ENCODE results near the gene LNX1.

LNX1 gene

GRCh38 chr4:53559021-53559620 lies 32.2 kb downstream of the LNX1 start:
- in situ Hi-C loops (cut with MboI; ENCODE audit: low sequenced_read_pairs, unreplicated experiment) = no loop called here
- no peak for DNase-seq (ENCODE audit: low spot score)
- TF ChIP-seq, protein P1, sequence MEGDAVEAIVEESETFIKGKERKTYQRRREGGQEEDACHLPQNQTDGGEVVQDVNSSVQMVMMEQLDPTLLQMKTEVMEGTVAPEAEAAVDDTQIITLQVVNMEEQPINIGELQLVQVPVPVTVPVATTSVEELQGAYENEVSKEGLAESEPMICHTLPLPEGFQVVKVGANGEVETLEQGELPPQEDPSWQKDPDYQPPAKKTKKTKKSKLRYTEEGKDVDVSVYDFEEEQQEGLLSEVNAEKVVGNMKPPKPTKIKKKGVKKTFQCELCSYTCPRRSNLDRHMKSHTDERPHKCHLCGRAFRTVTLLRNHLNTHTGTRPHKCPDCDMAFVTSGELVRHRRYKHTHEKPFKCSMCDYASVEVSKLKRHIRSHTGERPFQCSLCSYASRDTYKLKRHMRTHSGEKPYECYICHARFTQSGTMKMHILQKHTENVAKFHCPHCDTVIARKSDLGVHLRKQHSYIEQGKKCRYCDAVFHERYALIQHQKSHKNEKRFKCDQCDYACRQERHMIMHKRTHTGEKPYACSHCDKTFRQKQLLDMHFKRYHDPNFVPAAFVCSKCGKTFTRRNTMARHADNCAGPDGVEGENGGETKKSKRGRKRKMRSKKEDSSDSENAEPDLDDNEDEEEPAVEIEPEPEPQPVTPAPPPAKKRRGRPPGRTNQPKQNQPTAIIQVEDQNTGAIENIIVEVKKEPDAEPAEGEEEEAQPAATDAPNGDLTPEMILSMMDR (IDR thresholded peaks at IDR 0.05; ENCODE audit: borderline replicate concordance, control extremely low read depth, extremely low read depth, insufficient read depth, missing control alignments) = no peak

- DNase-seq (ENCODE audit: low spot score) = no peak
- in situ Hi-C loops (cut with MboI; ENCODE audit: low sequenced_read_pairs, unreplicated experiment) = no loop called here
- TF ChIP-seq, protein P1 (IDR thresholded peaks at IDR 0.05; ENCODE audit: borderline replicate concordance, control extremely low read depth, extremely low read depth, insufficient read depth, missing control alignments) = no peak
Observed at GRCh38 chr4:53558065-53558801, 33.1 kb downstream of the LNX1 start.

DNA sequence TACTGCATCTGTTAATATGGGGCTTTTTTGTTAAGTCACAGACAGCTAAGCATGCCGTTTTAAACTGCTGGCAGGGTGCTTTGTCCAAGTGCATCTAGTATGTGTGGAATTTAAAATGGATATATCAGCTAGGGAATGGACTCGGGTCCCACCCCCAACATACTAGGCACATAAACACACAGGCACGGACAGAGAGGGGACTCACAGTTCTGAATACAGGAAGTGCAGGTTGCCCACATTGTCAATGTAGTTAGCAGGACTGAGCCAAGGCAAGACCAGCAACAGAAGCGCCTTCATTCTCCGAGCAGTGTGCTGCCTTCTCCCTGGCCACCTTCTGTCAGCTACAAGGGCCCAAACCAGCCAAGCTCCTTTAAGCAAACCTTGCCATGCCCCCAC lies 33.6 kb downstream of the LNX1 start:
- no peak for DNase-seq (ENCODE audit: low spot score)
- in situ Hi-C loops (cut with MboI; ENCODE audit: low sequenced_read_pairs, unreplicated experiment) = no loop called here

GRCh38 chr4:53556651-53557050 lies 34.6 kb downstream of the LNX1 start:
- TF ChIP-seq, protein P1 (IDR thresholded peaks at IDR 0.05; ENCODE audit: borderline replicate concordance, control extremely low read depth, extremely low read depth, insufficient read depth, missing control alignments) = no peak
- DNase-seq (ENCODE audit: low spot score) = no peak
- in situ Hi-C loops (cut with MboI; ENCODE audit: low sequenced_read_pairs, unreplicated experiment) = no loop called here

More for the DNA sequence above, 33.6 kb downstream of the LNX1 start:
- TF ChIP-seq, protein P1 (IDR thresholded peaks at IDR 0.05; ENCODE audit: borderline replicate concordance, control extremely low read depth, extremely low read depth, insufficient read depth, missing control alignments) = no peak

DNA sequence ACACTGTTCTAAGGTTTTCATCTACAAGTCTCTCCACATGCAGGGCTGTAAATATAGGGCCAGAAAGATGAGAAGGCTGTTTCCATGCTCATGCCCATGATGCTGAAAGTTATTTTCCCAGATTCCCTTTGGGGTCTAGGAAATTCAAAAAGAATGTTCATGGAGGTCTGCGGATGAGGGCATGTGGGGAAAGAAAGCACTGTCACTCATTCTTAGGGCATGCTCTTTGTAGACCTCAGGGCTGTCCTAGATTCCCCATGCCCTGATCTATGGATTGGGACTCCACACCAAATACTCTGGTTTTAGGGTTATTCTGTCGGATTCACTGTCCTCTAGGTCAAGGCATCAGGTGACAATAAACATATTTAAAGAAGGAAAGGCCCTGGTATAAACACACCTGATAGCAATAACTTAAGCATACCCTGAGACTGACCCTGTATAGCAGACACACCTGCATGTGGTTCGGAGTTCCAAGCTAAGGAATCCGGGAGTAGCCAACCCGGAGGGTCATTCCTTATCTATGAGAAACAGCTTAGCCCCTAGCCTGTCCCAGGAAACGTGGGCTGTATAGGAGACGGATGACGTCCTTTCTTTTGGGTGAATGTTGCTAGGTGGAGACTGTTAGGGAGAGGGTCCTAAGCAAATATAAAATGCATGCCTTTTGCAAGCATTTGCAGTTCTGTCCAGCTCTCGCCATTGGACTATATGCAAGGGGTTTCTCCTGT lies 37.6 kb downstream of the LNX1 start:
- in situ Hi-C loops (cut with MboI; ENCODE audit: low sequenced_read_pairs, unreplicated experiment) = no loop called here
- TF ChIP-seq, protein P1 (IDR thresholded peaks at IDR 0.05; ENCODE audit: borderline replicate concordance, control extremely low read depth, extremely low read depth, insufficient read depth, missing control alignments) = no peak
- no peak for DNase-seq (ENCODE audit: low spot score)

DNA sequence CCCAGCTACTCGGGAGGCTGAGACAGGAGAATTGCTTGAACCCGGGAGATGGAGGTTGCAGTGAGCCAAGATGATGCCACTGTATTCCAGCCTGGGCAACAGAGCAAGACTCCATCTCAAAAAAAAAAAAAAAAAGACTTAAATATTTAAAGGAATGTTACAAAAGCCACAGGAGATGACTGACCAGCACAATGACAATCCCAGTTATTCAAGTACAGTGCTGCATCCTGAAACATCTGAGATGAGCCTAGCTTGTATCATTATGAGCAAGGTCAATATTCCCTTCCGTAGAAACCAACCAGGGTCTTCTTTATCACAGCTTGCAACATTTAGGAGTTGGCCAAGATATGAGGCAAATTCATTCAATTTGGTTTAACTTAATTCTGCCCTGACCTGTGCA lies 38.6 kb downstream of the LNX1 start:
- TF ChIP-seq, protein P1 (IDR thresholded peaks at IDR 0.05; ENCODE audit: borderline replicate concordance, control extremely low read depth, extremely low read depth, insufficient read depth, missing control alignments) = no peak
- in situ Hi-C loops (cut with MboI; ENCODE audit: low sequenced_read_pairs, unreplicated experiment) = no loop called here
- no peak for DNase-seq (ENCODE audit: low spot score)
